Raji (cell line): Measurements from ENCODE around the gene SIMC1.

Experiments
- POLR2A ChIP-seq: IDR thresholded peaks from 2 replicates; pipeline ENCODE4 v1.6.1; 2011; ENCODE audit warnings: low read depth, low read length, control low read depth; ENCODE audit not compliant: insufficient read depth

The SIMC1 gene

GRCh38 chr5:176341325-176342157 lies 103.3 kb downstream of the SIMC1 start:
- TF ChIP-seq POLR2A: no peak

DNA sequence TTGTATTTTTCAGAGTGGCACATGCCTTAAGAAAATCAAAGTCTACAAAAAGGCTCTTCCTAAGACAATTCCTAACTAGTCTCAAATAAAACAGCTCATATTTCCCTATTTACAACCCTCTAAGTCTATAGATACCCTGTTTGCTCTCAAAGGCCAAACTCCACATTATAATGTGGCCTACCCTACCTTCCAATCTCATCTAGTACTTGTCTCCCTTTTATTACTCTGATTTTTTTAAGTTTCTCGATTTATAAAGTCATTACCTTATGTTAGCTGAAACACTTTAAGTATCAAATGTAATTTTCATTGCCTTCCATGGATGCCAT lies 103.9 kb downstream of the SIMC1 start:
- no peak for TF ChIP-seq POLR2A

DNA sequence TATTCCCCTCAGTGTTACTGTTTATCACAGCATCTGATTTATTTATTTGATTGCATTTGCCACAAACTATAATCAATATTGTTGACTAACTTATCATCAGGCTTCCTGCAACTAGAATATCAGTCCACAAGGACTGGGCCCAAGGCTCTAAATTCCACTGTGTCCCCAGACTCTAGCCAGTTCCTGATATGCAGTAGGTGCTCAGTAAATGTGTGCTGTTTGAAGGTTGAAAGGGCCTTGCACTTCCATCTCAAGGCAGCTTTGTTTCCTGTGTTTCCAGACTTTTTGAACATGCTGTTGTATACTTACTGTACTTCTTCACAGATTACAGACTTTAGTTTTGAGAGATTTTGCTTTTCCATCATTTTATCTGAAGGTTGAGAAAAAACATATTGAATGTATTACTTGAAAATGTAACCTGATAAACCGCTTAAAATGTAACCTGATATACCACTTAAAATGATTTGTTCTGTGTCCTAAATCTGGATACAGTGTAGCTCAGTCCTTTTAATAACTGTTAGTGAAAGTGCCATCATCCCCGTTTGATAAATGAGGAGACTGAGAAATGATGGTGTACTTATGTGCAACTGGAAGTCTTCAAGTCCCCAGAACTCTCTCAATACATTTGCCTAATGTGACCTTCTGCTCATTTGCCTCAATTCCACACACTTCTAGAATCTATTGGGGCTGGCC lies 104.7 kb downstream of the SIMC1 start:
- no peak for TF ChIP-seq POLR2A

GRCh38 chr5:176350416-176350815 lies 112.2 kb downstream of the SIMC1 start:
- TF ChIP-seq POLR2A: no peak

GRCh38 chr5:176352116-176352878 lies 114.1 kb downstream of the SIMC1 start:
- TF ChIP-seq POLR2A: no peak

DNA sequence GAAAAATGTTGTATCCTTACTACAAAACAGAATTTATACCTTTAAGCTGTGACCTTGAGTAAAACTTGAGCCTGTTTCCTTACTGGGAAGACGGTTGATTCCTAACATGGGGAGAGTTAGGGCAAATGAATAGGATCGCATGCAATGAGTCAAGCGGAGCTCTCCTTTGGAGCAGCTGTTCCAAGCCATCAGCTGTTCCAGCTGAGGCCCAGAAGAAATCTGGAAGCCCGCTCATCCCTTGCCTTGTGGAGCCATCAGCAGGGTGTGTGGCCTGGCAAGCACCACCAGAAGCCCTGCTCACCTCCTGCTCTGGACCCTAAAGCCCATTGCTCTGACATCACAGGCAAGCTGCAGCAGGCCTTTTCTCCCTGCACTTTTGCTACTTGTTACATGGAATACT lies 115.3 kb downstream of the SIMC1 start:
- TF ChIP-seq POLR2A: no peak

DNA sequence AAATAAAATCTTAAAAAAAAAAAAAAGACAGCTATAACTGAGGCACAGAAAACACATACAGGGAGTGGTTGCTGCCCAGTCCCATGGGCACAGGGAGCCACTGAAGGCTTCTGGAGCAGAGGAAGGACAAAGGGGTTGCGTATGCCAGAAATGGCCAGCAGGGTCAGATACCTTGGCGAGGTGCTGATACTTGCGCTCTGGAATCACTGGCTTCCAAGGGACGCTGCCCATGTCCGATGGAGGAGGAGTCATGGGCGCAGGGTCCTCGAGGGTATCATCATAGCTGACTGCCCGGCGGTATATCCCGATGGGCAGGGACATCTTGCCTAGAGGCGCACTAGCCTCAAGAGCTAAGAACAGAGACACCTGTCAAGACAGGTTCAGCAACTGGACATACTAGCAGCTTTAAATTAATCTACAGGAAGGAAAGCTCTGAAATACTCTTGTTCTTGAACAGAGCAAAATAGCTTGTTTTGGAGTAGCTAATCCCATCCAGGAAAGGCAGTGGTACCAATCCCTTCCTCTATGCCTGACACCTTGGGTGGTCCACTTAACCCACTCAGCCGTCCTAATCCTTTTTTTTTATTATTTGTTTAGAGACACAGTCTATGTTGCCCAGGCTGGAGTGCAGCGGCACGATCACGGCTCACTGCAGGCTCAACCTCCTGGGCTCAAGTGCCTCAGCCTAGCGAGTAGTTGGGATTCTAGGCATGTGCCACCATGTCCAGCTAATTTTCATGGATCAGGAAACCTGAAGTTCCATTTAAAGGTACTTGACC lies 117.4 kb downstream of the SIMC1 start:
- no peak for TF ChIP-seq POLR2A

DNA sequence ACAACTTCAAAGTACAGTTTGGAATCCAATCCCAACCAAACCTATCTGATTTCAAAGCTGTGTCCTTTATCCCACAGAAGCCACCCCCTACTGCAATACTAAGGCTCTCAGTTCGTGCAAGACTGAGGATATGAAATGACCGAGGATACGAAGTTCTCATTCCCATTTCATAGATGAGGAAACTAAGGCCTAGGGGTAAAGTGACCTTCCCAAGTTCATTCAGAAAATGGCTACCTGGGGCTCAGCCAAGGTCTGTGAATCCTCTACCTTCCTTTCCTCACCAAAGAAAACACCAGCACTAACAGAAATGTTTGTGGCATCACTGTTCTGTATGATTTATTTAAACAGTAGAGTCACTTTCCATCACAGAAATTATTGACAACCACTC lies 117.9 kb downstream of the SIMC1 start:
- no peak for TF ChIP-seq POLR2A

DNA sequence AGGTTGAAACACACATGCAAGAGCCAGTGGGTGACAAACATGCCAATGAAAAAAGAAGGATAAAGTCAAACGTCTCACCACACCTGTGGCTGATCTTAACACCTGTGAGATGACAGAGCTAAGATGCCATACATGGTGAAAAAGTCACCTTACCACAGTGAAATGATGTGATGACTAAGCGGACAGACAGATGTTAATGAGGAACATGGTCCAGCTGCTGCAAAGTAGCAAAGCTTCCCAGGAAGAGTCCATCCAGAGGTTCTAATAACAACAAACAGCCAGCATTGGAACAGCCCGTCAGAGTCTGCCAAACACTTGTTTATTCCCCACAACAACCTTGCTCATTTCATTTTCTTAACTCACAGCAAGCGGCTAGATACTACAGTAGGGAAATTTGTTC lies 121.4 kb downstream of the SIMC1 start:
- no peak for TF ChIP-seq POLR2A

DNA sequence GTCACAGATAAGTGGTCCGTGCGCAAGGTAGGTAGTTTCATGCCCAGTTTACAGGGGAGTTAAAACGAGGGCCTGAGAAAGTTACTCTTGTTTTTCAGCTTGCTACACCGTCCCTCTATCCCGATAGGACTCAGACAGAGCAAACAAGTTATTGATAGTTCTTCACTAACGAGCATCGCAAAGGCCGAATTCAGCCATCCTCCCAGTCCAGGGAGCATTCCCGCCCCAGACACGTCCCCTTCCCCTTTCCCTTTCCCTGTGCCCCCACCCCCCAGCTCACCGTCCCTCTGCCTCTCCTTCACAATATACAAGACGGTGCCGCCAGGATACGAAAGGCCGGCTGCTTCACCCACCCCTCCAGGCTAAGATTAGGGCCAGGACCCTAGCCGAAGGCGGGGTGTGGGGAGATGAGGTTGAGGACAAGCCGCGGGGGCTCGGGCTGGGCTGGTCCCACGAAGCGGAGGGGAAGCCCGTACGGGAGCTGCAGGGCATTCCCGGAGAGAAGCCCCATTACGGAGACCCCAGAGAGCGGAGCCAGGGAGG lies 122.7 kb downstream of the SIMC1 start:
- no peak for TF ChIP-seq POLR2A

DNA sequence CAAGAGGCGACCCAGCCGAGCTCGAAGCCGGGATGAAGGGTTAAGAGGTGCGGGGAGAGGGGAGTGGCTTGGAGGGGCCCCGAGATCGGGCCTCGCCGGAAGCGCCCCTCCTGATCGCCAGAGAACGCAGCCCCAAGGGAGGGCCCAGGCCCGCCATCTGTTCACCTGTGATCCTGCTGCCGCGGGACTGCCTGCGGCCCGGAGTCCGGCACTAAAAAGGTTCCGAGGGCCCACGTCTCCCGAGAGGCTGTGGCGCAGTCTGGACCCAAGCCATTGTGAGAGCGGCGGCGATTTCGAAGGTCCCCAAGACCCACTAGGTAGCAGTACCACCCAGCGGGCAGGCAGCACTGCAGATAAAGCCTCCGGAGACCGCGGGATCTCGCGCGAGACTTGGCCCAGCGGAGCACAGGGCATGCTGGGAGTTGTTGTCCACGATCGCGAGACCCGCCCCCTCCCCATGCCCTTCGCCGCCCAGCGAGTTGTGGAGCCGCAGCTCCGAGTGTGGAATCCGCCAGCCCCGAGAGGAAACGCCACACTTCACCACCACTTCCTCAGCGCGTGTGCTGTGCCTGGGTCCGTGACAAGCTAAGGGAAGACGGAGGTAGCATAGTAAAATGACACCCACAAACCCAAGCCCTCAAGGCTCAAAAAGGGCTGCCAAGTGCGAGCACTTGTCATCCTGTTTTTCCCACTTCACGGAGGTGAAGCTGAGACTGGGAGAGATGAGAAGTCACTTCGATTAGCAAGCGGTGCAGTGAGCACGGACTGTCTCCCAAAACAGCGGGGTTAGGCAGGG lies 123.4 kb downstream of the SIMC1 start, which contains the start of gene KIAA1191:
KIAA1191 (minus strand) TSS at position 328 of the 796 bp plus-strand sequence. CDS start 2,256 bp downstream, outside the sequence.
- peak; percentile 99 for TF ChIP-seq POLR2A

DNA sequence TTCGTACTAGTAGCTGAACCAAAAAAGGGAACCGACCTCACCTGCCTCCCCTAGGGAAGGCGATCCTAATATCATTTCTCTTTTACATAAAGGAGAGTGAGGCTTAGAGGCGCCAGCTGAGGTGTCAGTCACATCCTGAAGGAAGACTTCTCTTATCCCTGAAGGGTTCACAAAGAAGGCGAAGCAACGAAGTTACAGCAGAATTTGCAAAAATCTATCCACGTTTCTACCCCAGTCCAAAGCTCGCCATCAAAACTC lies 123.9 kb downstream of the SIMC1 start:
- no peak for TF ChIP-seq POLR2A

GRCh38 chr5:176364765-176365350 lies 126.6 kb downstream of the SIMC1 start:
- TF ChIP-seq POLR2A: no peak
